SK-N-SH (cell line): ENCODE data around the gene CENPN.

Source experiments
- EZH2phosphoT487 ChIP-seq: fragments of 200-600 bp; sonication (generic); IDR thresholded peaks from 2 replicates; pipeline ENCODE4 v1.6.1; 2017; ENCODE audit warnings: low read depth, mixed run types, mild to moderate bottlenecking, antibody characterized with exemption, moderate library complexity, borderline replicate concordance
- FOXJ3 ChIP-seq: sonication (generic); formaldehyde crosslinking; IDR thresholded peaks from 2 replicates; pipeline ENCODE4 v1.5.1; 2020; ENCODE audit warnings: mild to moderate bottlenecking, missing genetic modification reagents
- JUND ChIP-seq: IDR thresholded peaks from 2 replicates; pipeline ENCODE4 v1.4.0; 2012
- POLR2AphosphoS5 ChIP-seq: IDR thresholded peaks from 2 replicates; pipeline ENCODE4 v1.6.1; 2012; ENCODE audit warnings: low read depth, low read length
- TF ChIP-seq, protein P1 (sequence below): IDR thresholded peaks from 2 replicates; pipeline ENCODE4 v1.6.1; 2012; ENCODE audit warnings: mild to moderate bottlenecking, low read depth, low read length, moderate library complexity
- TF ChIP-seq, protein P2 (sequence below): fragments of 200-600 bp; sonication (generic); IDR thresholded peaks from 2 replicates; pipeline ENCODE4 v1.6.1; 2017; ENCODE audit warnings: antibody characterized with exemption, mild to moderate bottlenecking, moderate library complexity
- TF ChIP-seq, protein P3 (sequence below): fragments of 150-350 bp; IDR thresholded peaks from 2 replicates; pipeline ENCODE4 v1.6.1; 2017; ENCODE audit warnings: antibody characterized with exemption, low read length, low read depth, borderline replicate concordance

DNA sequence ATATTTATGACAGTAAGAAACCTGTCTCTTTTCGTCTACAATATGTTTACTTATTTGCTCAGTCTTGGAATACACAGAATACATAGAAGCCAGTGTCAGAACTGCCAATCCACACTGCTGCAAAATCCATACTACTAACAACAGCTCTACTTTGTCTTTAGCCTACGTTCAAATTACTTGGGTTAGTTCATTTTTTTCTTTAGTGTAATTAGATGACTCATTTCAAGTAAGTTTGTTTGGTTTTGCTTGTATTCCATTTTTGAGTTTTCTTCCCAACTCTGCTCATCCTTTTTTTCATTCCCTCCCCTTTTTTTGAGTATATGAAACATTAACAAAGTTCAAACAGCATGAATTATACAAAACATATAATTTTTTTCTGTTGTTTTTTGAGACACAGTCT lies 17.2 kb upstream of the CENPN start:
- TF ChIP-seq JUND: no peak
- no peak for TF ChIP-seq EZH2phosphoT487
- TF ChIP-seq, protein P1, sequence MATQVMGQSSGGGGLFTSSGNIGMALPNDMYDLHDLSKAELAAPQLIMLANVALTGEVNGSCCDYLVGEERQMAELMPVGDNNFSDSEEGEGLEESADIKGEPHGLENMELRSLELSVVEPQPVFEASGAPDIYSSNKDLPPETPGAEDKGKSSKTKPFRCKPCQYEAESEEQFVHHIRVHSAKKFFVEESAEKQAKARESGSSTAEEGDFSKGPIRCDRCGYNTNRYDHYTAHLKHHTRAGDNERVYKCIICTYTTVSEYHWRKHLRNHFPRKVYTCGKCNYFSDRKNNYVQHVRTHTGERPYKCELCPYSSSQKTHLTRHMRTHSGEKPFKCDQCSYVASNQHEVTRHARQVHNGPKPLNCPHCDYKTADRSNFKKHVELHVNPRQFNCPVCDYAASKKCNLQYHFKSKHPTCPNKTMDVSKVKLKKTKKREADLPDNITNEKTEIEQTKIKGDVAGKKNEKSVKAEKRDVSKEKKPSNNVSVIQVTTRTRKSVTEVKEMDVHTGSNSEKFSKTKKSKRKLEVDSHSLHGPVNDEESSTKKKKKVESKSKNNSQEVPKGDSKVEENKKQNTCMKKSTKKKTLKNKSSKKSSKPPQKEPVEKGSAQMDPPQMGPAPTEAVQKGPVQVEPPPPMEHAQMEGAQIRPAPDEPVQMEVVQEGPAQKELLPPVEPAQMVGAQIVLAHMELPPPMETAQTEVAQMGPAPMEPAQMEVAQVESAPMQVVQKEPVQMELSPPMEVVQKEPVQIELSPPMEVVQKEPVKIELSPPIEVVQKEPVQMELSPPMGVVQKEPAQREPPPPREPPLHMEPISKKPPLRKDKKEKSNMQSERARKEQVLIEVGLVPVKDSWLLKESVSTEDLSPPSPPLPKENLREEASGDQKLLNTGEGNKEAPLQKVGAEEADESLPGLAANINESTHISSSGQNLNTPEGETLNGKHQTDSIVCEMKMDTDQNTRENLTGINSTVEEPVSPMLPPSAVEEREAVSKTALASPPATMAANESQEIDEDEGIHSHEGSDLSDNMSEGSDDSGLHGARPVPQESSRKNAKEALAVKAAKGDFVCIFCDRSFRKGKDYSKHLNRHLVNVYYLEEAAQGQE: no peak
- TF ChIP-seq, protein P2, sequence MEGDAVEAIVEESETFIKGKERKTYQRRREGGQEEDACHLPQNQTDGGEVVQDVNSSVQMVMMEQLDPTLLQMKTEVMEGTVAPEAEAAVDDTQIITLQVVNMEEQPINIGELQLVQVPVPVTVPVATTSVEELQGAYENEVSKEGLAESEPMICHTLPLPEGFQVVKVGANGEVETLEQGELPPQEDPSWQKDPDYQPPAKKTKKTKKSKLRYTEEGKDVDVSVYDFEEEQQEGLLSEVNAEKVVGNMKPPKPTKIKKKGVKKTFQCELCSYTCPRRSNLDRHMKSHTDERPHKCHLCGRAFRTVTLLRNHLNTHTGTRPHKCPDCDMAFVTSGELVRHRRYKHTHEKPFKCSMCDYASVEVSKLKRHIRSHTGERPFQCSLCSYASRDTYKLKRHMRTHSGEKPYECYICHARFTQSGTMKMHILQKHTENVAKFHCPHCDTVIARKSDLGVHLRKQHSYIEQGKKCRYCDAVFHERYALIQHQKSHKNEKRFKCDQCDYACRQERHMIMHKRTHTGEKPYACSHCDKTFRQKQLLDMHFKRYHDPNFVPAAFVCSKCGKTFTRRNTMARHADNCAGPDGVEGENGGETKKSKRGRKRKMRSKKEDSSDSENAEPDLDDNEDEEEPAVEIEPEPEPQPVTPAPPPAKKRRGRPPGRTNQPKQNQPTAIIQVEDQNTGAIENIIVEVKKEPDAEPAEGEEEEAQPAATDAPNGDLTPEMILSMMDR: no peak
- no peak for TF ChIP-seq FOXJ3
- TF ChIP-seq, protein P3, sequence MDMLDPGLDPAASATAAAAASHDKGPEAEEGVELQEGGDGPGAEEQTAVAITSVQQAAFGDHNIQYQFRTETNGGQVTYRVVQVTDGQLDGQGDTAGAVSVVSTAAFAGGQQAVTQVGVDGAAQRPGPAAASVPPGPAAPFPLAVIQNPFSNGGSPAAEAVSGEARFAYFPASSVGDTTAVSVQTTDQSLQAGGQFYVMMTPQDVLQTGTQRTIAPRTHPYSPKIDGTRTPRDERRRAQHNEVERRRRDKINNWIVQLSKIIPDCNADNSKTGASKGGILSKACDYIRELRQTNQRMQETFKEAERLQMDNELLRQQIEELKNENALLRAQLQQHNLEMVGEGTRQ: no peak
- TF ChIP-seq POLR2AphosphoS5: no peak
